ENCODE measurements around the gene MRPL42. TPM values are rescaled to one million over a fixed set of nuclear protein-coding genes. Genes with fewer than 3 reads are reported as not detected.

MRPL42 gene
- total RNA-seq, 1 donor from 2014 or later, result 51.9 TPM

DNA sequence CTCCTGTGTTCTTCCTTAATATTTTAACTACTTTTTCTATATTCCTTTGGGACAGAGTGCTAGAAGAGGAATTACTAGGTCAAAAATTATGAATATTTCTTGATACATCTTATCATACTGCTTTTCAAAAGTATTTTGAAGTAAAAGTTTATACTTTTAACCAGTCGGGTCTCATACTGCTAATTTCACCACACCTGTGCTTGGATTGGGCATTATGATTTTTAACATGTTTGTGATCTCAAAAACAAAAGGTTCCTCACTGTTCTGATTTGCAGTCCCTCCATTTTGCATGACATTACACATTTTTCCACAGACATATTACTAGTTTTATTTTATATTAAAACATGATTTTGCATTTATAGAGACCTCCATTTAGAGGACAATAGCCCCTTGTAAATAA is 32.9 kb downstream of the MRPL42 start:
- no peak for DNase-seq (ENCODE audit: low spot score)

DNA sequence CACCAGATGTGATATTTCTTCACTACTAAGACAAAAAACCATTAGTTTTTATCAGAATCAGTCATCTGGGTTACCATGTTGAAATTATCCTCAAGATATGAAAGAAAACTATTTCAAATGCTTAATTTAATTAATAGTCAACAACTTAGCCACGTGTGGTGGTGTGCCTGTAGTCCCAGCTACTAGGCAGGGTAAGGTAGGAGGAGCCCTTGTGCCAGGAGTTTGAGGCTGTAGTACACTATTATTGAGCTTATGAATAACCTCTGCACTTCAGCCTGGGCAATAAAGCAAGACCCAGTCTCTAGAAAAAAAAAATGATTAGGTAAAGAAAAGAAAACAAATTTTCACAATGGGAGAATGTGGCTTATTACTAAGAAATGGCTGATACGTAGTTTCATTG is 33.4 kb downstream of the MRPL42 start:
- DNase-seq (ENCODE audit: low spot score), result no peak

DNA sequence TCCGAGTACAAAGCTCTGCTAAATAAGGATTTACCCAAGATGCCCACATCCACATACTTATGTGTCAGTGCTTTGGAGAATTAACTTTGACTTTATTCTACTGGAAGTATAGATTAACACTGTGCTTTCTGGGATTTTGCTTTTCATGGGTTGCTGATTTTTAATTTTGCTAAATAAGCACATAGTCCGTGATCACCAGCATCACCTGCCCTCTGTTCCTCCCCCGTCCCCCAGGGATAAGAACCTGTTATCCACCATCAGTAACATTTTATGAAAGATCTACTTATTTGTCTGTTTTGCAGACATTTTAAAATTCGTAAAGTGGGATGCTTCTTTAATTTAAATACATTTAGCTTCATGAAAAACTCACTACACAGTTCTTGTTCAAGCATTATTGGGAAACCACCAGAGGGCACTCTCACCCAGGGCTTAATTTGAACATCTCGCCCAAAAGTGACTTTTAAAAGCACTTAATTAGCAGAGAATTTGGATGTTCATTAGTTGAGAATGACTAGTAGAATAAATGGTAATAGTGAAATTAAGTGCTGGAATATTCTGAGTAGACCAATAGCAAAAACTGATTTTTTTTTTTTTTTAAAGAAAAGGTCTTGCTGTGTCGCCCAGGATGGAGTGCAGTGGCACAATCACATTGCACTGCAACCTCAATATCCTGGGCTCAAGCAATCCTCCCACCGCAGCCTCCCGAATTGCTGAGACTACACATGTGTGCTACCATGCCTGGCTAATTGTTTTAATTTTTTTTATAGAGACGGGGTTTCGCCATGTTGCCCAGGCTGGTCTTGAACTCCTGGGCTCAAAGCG is 35.7 kb downstream of the MRPL42 start:
- peak; percentile 33 for DNase-seq (ENCODE audit: low spot score)

DNA sequence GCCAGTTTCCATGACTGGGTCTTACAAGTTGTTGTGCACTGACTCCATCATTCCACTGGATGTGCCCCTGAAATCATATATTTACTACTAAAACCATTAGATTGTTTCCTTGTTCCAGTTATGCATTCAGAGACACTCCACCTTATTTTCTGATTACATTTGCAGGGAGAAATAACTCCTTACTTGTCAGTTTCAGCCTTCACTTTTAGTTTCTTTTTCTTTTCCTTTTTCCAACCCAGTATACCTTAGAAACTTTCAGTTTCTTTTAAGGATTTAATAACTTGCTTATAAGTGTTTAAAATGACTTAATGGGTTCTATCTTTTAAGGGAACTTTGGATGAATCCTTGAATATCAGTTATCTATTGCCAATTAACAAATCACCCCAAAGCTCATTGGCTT is 39.9 kb downstream of the MRPL42 start:
- DNase-seq (ENCODE audit: low spot score), result no peak

DNA sequence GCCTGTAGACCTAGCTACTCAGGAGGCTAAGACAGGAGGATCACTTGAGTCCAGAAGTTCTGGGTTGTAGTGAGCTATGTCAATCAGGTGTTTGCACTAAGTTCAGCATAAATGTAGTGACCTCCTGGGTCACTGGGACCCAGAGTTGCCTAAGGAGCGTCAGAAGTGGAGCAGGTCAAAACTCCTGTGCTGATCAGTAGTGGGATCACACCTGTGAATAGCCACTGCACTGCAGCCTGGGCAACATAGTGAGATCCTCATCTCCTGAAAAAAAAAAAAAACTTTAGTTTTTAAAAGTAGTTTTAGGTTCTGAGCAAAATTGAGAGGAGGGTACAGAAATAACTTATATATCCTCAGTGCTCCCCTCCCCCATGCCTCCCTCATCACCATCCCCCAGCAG is 42.2 kb downstream of the MRPL42 start:
- DNase-seq (ENCODE audit: low spot score), result no peak

DNA sequence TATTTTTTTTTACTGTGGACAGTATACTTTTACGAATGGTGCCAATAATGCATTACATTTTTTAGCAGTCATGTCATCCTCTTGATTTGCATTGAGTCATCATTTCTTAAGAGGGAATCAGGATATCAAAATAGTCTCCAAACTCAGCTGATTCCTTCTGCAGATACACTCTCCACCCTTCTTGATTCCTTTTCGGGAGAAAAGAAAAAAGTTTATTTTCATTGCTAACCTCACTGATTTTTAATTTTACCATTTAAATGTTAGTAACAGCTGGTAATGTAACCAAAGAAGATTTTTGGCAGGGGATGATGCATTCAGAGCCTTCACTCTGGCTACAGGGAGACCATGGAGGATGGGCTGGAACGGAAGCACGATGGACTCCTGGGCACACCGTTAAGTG is 47.5 kb downstream of the MRPL42 start:
- DNase-seq (ENCODE audit: low spot score), result no peak

DNA sequence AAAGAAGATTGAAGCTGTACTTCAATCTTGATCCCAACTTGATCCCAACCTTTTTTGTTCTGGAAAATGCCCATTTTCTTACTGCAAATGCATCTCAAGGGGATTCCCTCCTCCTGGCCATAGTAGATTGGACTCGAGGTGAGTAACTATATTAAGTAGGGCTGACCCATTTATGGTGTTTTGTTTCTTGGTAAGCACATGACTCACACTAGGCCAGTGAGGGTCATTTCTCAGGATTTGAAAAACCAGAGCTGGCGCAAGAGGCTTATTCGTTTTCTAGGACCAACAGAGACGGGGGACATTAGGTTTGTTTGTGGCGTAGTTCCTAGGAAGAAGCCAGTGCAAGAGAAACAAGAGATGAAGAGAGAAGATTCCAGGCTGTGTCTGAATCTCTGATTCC is 51.4 kb downstream of the MRPL42 start:
- no peak for DNase-seq (ENCODE audit: low spot score)

DNA sequence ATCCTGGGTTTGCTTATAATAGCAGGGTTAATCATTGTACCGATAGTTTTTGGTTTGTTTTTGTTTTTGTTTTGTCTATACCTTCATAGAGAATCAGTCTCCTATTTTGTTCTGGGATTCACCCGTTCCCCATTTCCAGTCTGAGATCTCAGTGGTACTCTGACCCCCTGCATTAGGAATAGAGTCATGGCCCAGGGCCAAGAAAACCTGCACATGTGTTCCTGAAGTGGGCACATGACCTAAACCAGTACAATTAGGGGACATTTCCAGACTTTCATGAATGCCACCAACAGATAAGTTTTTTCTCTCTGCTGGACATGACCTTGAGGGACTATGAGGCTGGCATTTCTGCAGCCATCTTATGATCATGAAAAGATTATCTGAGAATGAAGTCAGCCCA is 52.5 kb downstream of the MRPL42 start:
- DNase-seq (ENCODE audit: low spot score), result no peak

DNA sequence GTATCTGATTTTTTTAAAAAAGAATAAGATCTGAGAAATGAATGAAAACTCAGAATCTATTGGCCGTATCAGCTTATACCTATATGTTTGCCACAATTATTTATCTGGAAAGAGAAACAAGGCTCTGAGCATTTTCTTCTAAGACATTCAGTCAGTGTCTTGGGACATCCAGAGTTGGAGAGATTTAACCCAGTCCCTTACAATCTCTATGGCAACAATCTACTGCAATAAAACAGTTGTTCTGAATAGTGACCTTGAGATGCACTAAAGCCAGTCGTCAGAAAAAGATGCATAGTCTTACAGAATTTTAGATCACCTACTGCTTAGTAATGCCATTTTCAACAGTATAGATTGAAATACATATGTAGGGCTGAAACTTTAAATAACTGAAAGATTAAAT is 53.1 kb downstream of the MRPL42 start:
- DNase-seq (ENCODE audit: low spot score), result no peak

DNA sequence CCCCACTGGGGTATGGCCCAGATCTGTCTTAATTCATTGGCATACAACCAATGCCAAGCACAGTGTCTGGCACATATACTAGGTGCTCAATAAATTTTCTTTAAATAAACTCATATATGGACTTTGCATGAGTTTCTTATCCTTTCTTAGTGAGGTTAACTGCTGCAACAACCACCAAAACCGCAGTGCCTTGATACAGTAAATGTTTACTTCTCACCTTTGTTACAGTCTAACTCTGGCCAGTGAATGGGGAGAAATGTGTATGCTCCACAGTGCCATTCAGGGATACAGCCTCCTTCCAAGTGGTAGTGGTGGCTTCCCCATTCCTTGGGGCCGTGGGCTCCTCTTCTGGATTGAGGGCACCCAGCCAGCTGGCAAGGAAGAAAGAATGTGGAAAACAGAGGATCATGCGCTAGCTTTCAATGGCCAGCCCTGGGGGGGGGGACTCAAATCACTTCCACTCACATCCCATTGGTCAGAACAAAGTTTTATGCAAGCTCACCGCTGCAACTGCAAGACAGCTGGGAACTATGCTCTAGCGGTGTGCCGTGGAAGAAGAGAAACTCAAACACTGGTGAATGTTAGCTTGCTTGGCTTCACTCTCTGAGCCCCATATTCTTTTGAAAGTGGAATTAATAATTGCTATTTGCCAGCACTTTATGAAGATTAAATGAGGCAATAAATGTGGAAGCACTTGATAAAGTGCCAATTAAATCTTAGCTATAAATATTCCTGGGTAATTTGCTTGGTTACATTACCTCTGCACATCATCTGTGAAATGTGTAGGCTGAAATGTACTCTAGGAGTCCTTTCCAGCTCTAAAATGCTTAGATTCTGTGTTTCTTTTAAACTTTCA is 54.1 kb downstream of the MRPL42 start:
- DNase-seq (ENCODE audit: low spot score), result no peak

DNA sequence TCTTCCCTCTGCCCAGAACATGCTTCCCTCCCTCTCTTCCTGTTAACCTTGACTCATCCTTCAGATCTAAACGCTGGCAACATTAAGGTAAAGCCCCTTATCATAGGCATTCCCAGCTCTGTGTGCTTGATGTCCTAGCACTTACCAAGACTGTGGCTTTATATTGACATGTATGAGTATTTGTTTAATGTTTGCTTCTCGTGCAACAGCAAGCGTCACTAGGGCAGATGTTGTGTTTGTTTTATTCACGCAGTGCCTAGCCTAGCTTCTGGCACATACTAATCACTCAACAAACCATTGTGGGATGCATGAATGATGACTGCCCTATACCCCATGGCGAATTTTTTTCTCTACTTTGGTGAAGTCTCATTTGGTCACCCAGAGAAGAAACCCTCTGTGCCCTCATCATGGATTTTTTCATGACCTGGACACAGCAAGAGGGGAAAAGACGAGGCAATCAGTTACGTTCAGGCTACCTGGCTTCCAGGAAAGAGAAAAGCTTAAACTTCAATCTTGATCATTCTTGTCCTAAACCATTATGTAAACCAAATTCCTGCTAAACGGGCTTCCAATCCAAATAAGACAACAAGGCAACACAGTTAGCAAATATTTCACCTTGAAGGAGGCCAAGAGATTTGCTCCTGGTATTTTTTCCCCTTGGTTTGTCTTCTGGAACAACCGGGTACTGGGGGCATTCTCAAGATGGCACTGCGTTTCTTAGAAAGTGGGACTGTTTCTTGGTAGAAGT is 57.2 kb downstream of the MRPL42 start:
- DNase-seq (ENCODE audit: low spot score), result no peak

DNA sequence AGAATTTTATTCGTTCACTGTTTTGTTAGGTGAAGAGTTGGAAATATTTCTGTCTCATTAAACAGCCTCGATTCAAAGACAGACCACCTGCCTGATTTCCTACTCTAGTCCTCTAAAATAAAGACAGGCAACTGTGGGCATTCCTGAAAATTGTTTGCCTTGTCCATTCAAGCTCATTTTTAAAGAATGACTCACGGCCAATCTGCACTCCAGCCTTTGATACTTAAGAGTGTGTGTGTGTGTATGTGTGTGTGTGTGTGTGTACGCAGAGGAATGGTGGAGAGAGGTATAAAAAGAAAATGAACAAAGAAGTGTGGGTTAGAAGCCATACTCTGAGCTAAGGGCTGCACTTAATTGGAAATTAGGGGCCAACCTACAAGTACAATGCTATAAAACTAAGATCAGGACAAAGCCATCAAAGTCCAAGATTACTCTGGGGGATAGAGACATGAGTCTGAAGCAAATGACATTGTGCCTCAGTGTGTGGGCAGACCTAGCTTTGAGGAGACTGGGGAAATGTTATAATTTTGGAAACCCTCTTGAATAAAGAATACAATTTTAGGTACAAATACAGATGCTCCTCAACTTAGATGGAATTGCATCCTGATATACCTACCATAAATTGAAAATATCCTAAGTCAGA is 59.6 kb downstream of the MRPL42 start:
- no peak for DNase-seq (ENCODE audit: low spot score)

DNA sequence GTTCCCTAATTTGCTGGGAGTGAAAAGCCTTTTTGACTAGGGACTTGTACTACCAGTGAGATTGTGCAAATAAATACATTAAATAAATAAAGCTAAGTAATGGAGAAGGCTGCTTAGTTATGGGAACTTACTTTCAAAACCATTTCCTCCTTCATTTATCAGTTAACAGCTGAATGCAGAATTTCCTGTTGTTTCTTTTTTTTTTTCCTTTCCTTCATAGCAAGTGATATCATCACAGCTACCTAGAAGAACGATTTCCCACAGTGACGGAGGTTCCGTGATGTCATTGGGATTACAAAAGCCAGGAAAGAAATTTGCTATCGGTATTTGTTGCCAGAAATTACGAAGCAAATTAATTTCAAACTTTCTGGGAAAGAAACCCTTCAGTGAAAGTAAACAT is 63.0 kb downstream of the MRPL42 start:
- no peak for DNase-seq (ENCODE audit: low spot score)

DNA sequence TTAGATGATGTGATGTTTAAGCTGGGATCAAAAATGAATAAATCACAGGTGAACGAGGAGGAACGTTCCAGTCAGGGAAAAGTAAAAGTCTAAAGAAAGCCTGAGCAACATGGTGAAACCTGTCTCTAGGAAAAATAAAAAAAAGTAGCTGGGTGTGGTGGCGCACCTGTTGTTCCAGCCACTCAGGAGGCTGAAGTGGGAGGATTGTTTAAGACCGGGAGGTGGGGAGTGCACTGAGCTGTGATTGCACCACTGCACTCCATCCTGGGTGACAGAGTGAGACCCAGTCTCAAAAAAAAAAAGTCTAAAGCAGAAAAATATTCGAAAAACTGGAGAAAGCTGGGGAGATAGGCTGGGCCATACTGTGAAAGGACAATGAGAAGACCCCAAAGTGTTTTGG is 66.0 kb downstream of the MRPL42 start:
- DNase-seq (ENCODE audit: low spot score), result no peak

DNA sequence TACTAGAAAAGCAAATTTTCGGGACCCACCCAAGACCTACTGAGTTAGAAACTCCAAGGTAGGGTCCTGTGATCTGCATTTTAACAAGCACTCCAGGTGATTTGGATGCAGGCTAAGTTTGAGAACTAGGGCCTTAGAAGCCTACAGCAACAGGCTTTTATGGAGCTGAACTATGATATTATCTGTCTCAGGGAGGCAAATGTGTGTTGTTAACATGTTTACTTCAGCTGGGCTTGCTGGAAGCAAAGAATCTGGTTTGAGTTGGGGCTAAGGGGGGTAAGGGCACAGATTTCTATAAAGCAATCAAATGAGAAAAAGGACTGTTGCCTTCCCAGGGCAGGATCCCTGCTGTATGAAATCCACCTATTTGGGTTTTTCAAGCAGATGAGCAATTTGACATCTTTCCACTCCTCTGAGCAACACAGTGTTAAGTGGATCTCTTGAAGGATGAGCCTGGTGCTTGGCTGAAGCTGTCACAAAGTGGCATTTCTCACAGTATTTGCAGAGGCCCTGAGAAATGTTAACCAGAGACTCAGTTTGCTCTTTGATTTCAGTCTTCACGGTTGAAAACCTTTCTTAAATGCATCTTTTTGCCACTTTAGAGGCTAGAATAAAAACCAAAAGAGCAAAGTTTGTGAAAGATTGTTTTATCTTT is 68.9 kb downstream of the MRPL42 start:
- no peak for DNase-seq (ENCODE audit: low spot score)

DNA sequence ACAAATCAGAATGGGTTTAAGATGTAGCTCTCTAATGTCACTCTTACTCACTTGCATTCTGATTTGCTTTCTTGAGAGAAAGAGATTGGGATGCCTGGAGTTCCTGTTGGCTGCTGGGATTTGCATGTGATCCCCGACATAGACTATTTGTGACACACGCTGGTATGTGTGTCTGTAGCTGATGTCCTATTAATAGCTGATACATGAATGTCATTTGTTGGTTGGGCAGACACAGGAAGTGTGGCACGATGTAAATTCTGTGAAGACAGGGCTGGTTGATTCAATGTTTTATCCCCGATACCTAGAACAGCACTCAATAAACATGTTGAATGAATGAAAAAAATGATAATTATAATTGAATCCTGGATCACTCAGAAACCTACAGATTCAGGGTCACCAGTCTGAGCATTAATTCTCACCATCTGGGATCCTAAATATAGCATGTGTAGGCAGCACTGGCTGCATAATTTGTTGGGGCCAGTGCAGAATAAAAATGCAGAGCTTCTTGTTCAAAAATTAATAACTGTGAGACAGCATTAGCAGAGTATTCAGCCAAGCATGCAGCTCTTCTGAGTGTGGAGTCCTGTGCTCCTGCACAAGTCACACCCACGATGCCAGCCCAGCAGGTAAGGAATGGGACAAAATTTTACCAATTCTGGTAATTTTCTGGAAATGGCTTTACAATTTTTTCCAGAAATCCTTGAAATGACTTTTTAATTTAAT is 69.6 kb downstream of the MRPL42 start:
- no peak for DNase-seq (ENCODE audit: low spot score)

DNA sequence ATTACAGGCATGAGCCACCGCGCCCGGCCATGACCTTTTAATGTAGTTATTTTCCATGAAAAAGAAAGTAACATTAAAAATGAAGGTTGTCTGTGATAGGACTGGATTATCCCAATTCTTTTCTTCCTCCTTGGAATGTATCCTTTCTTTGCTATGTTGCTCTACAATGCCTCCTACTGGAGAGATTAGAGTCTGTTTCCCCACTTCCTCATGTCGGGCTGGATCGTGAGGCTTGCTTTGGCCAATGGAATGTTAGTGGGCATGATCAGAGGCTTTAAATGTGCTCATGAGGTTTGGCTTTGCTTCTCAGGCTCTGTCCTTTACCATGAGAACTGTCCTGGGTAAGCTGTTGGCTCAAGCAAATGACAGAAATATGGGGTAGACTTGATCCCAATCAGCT is 70.5 kb downstream of the MRPL42 start:
- DNase-seq (ENCODE audit: low spot score), result no peak

DNA sequence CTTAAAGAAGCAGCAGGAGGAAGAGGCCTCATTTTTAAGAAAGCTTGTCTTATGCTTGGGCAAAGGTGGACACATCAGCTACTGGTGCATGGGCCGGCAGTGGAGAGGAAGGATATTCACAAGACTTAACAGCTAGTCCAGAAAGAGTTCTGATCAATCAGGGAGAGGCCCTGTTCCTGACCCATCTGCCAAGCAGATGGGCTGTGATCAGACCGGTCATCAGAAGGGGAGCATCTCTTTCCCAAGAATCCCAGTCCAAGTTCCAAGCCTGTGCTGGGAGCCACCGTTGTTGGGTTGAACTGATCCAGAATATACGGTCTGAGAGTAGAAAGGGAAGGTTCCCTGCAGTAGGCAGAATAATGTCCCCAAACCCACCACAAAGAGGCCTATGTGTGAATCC is 72.5 kb downstream of the MRPL42 start:
- no peak for DNase-seq (ENCODE audit: low spot score)

DNA sequence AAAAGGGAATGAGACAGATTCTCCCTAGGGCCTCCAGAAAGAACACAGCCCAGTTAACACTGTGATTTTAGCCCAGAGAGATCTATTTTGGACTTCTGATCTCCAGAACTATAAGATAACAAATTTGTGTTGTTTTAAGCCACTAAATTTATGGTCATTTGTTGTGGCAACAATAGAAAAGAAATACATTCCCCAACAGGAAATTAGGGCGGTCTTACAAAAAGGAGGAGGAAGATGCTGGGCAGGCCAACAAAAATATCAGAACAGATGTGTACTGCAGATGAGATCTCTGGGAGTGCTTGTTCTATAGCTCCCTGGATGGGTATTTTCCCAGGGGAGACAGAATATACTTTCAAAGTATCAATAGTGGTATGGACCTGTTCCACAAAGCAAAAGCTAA is 73.2 kb downstream of the MRPL42 start:
- no peak for DNase-seq (ENCODE audit: low spot score)

DNA sequence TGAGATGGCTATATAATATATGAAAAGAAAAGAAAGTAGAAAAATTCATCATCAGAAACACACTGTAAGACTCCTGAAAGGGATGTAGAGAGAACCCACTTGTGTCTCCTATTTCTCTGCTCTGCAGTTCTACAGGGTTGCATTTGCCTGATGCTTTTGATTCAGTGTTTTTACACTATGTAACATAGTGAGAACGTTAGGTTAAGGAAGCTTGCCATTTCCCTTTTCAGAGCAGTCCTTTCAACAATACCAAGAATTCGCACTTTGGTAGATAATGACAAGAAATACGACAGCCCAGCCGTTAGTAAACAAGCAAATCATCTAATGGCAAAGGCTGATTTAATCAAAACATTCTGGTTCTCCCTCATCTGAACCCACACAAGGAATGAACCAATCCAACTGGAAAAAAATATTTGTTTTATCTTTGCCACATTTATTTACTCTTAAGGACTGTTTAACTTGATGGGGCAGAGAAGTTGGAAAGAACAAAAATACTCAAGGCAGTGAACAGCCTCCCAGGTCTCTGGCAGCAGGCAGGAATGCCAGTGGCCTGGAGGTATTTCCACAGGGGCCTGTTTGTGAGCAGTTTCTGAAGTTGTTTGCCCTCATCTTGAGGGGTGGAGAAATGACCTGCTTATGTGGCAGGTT is 74.4 kb downstream of the MRPL42 start:
- DNase-seq (ENCODE audit: low spot score), result no peak
